Activated CD4-positive, alpha-beta T cell treated with anti-CD3 and anti-CD28 coated beads, Interleukin-10, Interleukin-2, amounts not matched to agents 100 ng/mL and 50 ng/mL, durations not matched to agents 16 hours and 8 hours (primary cell): ENCODE results near the gene SRRD.
A peak's percentile ranks its signal among the peaks of the same experiment; 100 is the strongest.

ENCODE experiments used
- DNase-seq: peaks from one replicate; pipeline ENCODE4 v3.0.0-alpha.2; 2020

SRRD gene

DNA sequence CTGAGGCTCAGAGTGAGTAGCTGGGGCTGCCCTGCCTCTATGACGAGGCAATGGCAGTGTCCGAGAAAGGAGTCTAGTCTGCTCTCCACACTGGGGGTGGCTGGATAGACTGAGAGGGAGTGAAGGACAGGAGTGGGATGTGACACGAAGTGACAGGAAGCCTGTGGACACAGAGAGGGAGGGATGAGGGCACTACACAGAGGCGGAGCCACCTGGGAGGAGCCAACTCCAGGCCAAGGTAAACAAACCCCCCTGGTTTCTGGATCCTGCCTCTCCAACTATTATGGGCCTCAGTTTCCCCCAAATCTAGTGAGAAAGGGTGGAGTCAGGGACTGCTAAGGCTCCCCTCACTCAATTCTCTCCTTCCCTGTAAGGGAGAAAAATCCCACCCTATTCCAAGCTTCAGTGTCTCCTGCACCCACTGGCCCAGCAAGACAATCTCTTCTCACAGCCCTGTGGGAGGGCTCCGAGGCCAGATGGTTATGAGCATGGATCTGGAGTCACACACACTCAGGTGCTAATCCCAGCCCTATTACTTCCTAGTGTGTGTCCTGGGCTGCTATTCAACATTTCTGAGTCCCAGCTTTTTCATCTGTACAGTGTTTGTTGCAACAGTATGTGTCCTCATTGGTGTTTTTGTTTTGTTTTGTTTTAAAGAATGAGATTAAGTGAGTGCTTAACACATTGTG, 29.7 kb upstream of the SRRD start:
- no peak for DNase-seq

DNA sequence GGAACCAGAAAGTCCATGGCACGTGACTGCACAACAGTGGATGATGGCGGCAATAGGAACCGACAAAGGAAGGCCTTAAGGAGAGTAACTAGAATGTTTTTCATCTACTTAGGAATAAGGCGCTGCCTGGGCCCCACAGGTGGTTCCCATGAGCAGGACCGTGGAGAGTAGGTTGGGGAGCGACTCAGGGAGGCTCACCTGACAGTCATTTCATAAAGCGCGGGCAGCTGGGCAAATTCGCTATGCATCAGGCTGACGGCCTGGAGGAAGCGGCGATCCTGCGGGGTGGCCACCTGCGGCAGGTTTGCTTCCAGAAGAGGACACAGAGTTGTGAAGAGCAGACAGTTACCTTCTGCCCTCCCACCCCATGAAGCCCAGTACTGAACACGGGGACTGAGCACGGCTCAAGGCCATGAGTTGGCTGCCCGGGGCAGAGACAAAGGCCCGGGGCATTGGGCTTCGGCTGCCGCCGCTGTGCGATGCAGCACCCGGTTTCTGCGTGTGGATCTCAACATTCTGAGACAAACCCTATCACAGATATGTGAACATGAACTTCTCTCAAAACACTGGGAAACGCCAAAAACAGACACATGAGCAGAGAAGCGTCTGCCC, 25.9 kb upstream of the SRRD start:
- DNase-seq, result no peak

DNA sequence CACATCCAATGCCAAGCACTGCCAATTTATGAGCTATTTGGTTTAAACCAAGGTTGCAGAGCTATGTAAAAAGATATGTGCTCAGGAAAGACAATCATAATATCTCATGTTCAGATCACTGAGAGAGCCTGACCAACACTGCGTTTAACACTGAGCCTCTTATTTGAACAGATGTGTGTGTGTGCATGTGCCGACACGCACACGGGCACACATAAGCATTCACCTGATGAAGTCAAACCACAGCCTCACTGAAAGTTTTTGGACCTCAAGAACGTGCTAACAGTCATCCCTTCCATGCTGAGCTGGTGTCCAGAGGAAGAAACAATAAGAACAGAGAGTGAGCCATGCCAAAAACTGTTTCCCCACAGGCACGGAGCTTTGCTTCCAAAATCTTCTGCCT, 23.5 kb upstream of the SRRD start:
- no peak for DNase-seq

- peak; percentile 26 for DNase-seq
Measured at GRCh38 chr22:26461188-26461810, 22.4 kb upstream of the SRRD start.

DNA sequence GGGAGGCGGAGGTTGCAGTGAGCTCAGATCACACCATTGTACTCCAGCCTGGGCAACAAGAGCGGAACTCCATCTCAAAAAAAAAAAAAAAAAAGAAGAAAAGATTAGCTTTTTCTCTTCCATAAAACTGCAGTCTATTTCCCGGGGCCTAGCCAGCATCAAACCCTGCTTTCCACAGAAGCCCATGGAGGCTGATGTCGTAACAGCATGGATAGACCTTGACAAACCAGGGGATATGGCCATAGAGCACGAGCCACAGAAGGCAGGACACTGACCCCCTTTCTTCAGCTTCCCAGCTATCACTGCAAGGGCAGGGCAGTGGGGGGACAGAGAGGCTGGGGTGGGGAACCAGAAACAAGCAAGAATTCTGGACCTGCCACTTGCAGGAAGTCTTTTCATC, 21.6 kb upstream of the SRRD start:
- no peak for DNase-seq

DNA sequence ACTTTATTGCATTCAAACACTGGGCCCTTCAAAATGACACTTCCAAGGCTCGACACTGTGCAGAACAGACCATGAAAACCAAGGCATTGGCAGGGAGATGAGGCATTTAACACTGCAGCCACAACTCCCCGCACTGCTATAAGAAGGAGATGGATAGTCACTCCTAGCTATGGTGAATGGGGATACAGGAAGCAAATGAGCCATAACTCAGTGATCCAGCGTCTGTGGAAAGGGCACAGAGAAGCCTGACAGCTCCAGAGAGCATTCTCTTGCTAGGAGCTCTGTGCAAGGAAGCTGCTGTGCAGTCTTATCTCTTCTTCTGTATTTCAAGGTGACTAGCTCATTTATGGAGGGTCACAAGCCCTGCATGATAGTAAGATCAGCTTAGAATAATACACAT, 21.0 kb upstream of the SRRD start:
- DNase-seq, result no peak

DNA sequence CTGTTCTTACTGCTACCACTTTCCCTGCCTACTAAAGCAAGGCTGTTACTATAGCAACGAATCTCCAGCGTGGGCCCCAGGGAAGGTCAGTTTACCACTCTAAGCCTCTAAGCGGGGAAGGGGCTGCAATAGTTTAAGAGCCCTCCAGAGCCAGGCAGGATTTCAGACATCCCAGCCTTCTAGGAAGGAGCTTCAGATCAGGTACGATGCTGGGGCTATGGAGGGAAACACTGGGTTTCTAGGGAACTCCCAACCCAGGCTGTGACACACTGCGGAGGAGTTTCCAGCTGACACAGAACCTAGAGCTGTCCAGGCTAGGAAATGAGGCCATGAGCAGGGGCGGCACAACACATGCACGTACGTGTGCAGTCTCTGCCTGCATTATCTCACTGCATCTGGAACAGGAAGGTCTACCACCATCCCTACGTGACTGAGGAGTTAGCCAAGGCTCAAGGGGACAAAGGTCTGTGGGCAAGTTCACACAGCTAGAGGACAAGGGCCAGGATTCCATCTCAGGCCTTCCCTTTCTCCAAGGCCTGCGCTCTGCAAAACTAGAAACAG, 20.5 kb upstream of the SRRD start:
- no peak for DNase-seq

GRCh38 chr22:26463688-26464087, 20.0 kb upstream of the SRRD start:
- DNase-seq, result no peak

DNA sequence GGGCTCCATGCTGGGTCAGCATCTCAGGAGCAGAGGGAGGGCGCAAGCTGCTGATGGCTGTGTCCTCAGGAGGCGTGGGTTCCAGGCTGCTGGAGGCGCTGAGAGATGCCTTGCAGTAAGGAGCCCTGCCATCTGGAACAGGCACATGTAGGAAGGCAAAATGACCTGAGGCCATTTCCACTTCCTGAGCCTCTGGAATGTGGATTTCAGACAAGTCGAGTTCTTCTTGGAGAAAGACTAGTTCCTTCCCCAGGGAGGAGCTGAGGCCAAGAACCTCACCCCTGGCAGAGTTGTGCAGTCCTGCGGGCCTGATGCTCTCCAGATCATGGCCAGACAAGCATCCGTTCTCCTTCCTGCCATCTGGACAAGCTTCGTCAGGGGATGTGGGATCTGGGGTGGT, 19.4 kb upstream of the SRRD start:
- no peak for DNase-seq

DNA sequence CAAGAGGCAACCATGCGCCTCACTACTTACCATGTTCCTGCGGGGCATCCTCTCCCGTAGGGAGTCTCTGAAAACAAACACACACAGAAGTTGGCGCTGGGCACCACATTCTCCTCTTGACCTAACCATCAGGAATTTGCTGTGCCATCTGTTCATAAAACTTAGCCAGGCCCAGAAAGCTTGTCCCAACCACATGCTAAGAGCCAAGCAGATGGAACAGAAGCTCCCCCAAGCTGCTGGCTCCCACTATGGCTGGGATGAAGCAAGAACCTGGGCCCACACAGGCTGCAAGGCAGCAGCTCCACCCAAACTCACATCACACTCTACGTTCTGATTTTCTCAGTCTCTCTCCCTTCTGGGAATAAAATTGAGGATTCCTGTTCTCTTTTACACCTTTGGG, 17.5 kb upstream of the SRRD start:
- DNase-seq, result no peak

DNA sequence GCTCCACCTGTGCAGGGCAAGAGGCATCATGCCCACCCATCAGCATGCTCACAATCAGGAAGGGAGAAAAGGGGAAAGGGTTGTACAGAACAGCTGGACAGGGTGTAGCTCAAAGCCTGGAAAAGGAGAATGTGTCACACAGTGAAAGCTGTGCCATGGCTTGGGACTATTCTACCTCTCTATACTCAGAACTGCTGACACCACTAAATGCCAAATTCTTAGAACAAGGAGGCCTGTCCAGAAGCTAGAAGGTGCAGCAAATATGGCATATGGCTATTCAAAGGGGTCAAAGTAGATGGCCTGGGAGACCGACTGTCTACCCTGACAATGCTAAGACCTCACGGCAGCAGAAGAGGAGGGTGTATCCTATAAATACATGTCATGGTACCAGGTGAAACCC, 12.9 kb upstream of the SRRD start:
- DNase-seq, result no peak

- no peak for DNase-seq
Measured at GRCh38 chr22:26471522-26471921, 12.2 kb upstream of the SRRD start.

DNA sequence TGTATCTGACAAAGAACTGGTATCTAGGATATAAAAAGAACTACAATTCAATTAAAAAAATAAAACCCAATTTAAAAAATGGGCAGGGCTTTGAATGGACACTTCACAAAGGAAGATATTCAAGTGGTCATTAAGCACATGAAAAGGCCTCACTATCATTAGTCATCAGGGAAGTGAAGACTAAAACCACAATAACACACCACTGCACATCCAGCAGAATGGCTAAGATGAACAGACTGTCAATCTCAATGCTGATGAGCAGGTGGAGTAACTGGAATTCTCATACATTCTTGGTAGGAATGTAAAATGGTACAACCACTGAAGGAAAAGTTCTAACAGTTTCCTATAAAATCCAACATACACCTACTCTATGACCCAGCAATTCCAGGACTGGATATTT, 9.0 kb upstream of the SRRD start:
- peak; percentile 23 for DNase-seq

- peak; percentile 73 for DNase-seq
Measured at GRCh38 chr22:26476705-26477340, 6.9 kb upstream of the SRRD start.

GRCh38 chr22:26477341-26477731, 6.3 kb upstream of the SRRD start:
- DNase-seq, result peak; percentile 28

DNA sequence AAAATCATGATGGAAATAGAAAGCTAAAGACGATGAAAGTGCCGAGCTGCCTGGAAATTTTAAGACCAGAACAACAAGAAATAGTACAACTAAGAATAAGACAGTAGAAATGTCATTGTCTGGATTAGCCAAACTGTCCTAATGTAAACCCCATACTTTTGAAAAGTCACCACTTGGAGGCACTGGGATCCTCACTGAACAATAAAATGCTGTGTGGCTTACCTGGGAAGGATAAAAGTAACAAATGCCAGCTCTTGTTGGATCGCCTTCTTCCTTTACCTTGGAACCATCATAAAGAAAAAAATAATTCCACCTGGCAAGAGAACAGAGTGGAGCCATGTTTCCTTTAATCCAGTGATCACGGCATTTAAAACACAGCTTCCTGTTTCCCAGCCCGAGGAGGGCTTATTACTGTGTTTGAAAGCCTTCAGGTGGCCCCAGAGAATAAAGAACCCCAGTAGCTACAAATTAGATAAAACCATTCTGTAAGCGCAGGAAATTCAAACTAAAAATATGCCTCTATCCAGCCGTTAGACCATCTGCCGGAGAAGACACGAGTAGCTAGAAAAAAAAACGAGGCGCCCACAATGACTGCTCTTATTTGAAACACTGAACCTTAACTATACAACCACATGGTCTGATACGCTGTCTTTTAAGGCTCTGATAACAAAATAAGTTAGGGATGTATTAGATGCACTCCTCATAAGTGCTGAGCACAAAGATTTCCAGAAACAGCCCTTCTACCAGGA, 4.5 kb upstream of the SRRD start:
- peak; percentile 19 for DNase-seq

GRCh38 chr22:26479792-26480610, 3.7 kb upstream of the SRRD start:
- peak; percentile 26 for DNase-seq

DNA sequence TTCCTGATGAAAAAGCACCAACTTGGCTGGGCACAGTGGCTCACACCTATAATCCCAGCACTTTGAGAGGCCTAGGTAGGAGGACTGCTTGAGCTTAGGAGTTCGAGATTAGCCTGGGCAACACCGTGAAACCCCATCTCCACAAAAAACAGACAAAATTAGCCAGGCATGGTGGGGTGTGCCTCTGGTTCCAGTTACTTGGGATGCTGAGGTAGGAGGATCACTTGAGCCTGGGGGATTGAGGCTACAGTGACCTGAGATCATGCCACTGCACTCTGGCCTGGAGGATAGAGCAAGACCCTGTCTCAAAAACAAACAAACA, 3.1 kb upstream of the SRRD start:
- DNase-seq, result no peak

DNA sequence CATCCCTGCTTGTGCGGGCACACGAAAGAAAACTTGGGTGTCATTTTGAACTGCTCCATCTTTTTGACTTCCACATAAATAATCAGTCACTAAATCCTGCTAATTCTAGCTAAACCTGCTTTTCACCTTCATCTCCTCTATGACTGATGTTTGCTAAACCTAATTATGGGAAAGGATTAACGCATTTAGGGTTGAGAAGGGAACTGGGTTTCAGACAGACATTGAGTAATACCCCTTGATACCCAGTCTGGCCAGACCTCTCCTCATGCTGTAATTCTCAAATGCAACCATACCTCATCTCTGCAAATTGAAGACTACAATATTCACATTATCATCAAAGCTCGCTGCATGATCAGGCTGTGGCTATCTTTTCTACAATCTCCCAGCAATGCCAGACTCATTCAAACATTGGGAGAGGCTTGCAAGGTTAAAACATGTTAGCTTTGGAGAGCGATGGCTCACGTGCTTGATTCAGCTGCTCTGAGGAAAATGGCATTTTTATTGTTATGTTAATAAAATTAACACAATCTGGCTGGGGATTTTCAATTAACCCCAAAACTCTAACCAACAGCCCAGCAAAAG, 2.5 kb upstream of the SRRD start:
- DNase-seq, result no peak

DNA sequence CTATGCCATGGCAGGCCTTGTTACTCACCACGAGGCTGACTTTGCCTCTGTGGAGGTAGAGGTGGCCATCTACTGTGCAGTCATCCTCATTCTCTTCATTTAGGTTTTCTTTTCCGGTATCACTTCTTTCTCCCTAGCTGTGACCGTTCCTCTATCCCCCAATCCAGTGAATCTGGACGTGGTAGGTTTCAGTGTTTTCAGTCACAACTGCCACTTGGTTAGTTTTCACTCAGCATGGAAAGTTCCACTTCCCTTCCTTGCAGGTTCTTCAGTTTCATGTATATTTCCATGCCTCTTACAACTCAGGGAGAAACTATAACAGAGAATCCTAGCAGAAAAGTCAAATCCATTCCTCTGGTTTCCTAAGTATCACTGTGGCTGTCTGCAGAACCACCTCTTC, 2.0 kb upstream of the SRRD start:
- peak; percentile 66 for DNase-seq

DNA sequence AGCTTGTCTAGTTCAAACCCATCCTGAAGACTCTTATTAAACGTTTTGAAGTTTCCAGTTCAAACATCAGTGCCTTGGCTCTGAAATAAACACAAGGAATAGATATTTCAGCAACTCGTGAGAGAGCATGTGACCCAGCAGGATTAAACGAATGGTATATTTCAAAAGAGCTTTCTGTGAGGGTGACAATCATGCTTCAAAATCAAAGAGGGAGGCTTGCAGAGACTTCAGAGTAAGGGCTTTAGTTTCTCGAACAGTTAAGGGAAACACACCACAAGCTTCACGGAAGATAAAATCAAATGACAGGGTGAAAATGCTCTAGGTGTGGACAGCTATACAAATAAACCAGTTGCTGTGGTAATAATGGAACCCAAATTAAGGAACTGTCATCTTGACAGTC, 1.5 kb upstream of the SRRD start:
- peak; percentile 31 for DNase-seq

GRCh38 chr22:26483043-26483438, 636 bp upstream of the SRRD start:
- DNase-seq, result no peak
